CD4-positive, alpha-beta T cell treated with Interleukin-15 for 4 hours (primary cell): Measurements from ENCODE around the gene IL18R1.
A peak's percentile ranks its signal among the peaks of the same experiment; 100 is the strongest.

Experiments
- DNase-seq: peaks from one replicate; pipeline ENCODE4 v3.0.0-alpha.2; 2020; ENCODE audit warnings: low spot score

The IL18R1 gene, protein sequence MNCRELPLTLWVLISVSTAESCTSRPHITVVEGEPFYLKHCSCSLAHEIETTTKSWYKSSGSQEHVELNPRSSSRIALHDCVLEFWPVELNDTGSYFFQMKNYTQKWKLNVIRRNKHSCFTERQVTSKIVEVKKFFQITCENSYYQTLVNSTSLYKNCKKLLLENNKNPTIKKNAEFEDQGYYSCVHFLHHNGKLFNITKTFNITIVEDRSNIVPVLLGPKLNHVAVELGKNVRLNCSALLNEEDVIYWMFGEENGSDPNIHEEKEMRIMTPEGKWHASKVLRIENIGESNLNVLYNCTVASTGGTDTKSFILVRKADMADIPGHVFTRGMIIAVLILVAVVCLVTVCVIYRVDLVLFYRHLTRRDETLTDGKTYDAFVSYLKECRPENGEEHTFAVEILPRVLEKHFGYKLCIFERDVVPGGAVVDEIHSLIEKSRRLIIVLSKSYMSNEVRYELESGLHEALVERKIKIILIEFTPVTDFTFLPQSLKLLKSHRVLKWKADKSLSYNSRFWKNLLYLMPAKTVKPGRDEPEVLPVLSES

GRCh38 chr2:102355526-102356380, at the start of gene IL18R1:
Gene IL18R1 (plus strand): TSS chr2:102355796. CDS start chr2:102362661, 6,865 bp downstream.
- DNase-seq = peak; percentile 64

- DNase-seq = no peak
Observed at GRCh38 chr2:102306125-102306524, 49.5 kb upstream of the IL18R1 start.

- DNase-seq = no peak
Observed at GRCh38 chr2:102310964-102311640, 44.5 kb upstream of the IL18R1 start, which contains the start of gene IL1RL1. Gene IL1RL1 (plus strand): TSS chr2:102311563. CDS start chr2:102338265, 26,702 bp downstream.

GRCh38 chr2:102313025-102313424, 42.6 kb upstream of the IL18R1 start:
- no peak for DNase-seq

DNA sequence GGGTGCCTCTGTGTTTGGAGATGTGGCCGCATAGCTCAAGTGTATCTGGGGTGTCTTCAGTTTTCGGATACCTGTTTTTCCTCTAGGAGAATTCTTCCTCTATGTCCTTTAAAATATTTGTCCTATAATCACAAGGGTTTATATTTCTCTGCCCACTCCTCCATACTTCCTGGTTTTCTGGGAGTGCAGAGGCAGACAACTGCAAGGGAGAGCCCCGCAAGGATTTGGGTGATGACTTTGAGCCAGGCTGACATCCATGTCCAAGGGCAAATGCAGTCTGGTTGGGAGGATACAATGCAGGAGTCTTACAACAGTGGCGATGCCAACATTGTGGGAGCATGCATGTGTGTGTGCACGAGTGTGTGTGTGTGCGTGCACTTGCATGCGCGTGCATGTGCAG, 42.1 kb upstream of the IL18R1 start:
- DNase-seq = no peak

GRCh38 chr2:102313950-102314349, 41.6 kb upstream of the IL18R1 start:
- DNase-seq = no peak

DNA sequence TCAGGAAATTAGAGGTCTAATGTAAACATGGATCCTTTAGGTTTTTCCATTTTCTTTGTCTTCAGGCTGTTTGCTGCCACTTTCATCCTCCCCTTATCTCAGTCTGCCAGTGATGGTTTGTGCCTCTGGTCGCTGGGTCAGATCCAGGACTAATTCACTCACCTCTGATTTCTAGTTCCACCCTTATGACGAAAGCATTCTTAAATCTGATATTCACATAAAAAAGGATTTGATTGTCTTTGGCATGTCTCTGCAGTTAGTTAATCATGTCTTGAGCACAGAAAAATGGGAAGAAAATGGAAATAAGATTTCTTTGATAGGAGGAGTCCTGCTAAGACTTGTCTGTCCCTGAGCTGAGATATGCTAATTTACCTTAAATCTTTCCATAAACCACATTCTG, 39.7 kb upstream of the IL18R1 start:
- DNase-seq = no peak

DNA sequence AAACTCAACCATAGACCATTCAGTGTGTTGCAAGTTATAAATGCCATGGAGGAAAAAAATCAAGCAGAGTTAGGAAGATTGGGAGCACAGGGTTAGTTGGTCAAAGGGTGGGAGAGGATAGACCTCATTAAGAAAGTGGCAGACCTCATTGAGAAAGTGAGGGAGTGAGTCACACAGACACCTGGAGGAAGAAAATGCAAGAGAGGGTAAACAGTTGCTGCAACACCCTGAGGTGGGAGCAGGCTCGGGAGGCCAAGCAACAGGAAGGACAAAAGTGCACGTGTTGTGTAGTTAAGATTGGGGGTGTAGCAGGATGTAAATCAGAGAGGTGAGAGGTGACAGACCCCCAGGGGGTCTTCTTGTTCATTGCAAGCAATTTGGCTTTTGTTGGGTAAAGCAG, 37.9 kb upstream of the IL18R1 start:
- no peak for DNase-seq

DNA sequence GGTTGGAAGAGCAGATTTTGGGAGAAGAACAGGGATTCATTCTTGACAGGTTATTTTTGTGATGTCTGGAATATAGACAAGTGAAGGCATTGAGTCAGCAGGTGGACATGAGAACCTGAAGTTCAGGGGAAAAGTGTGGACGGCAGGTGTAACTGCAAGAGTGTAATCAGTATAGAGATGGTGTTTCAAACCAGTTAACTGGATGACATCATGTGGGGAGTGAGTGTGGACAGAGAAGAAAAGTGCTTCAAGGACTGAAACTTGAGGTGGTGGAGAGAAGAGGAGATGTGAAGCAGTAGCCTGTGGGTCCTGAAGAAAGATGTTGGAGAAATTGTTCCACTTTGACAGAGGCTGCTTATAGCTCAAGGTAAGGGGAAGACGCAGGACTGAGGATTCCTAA, 37.2 kb upstream of the IL18R1 start:
- DNase-seq = no peak

GRCh38 chr2:102321941-102322719, 33.5 kb upstream of the IL18R1 start:
- no peak for DNase-seq

DNA sequence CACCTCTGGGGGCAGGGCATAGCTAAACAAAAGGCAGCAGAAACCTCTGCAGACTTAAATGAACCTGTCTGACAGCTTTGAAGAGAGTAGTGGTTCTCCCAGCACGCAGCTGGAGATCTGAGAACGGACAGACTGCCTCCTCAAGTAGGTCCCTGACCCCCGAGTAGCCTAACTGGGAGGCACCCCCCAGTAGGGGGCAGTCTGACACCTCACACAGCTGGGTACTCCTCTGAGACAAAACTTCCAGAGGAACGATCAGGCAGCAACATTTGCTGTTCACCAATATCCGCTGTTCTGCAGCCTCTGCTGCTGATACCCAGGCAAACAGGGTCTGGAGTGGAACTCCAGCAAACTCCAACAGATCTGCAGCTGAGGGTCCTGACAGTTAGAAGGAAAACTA, 30.7 kb upstream of the IL18R1 start:
- DNase-seq = peak; percentile 20

DNA sequence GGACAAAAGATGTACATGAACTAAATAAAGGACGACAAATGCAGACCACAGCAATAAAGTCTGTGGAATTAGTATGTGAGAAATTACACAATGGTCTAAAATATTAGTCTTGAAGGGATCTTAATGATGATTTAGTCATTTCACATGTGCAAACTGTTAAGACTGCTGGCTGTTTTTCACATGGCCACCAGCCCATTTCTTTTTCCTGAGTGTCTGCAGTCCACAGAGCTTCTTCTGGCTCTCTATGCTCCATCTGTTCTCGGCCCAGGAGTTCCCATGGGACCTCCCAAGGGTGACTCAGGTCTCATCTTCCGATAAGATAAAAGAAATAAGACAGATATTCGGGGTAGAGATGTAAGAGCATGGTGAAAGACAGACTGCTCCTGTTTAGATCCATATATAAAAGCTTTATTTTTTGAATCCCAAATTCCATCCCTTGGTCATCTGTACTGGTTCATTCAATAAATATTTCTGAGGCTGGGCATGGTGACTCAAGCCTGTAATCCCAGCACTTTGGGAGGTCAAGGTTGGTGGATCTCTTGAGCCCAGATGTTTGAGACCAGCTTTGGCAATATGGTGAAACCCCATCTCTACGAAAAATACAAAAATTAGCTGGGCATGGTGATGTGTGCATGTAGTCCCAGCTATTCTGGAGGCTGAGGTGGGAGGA, 24.1 kb upstream of the IL18R1 start:
- DNase-seq = no peak

- no peak for DNase-seq
Observed at GRCh38 chr2:102334486-102334885, 21.1 kb upstream of the IL18R1 start.

GRCh38 chr2:102335871-102336366, 19.7 kb upstream of the IL18R1 start:
- DNase-seq = no peak

DNA sequence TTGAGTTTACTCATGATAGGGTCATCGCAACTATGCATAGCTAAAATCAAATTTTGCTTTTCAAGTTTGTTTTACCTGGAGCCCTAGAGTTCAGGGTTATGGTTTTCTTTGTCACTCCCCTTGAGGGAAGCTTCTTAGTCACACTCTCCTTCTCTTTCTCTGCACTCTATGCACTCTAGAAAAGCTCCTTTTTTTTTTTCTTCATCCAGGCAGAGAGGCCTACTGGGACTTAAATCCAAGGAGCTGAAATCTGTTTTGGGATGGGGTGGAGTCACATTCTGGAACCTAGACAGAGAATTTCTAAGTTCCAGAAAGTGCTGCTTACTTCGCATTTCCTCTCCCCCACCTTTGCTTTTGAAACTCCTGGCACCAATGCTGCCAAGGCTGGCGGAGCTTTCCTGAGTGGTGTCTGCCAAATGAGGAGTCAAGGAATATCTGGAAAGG, 19.1 kb upstream of the IL18R1 start:
- DNase-seq = no peak

DNA sequence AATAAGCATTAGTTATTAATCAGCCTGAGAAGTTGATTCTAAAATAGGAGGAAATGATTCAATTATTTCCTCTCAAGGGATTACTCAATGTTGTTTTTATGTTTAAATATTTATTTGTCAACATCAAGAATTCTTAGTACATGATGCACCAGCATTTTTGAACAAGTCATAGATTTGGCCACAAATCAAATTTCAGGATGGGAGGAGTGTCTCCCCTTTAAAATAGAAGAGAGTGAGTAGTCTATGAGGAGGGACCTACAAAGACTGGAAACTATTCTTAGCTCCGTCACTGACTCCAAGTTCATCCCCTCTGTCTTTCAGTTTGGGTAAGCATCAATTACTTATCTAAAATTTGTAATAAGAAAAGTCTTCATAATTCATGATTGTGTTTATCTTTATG, 18.6 kb upstream of the IL18R1 start:
- DNase-seq = no peak

DNA sequence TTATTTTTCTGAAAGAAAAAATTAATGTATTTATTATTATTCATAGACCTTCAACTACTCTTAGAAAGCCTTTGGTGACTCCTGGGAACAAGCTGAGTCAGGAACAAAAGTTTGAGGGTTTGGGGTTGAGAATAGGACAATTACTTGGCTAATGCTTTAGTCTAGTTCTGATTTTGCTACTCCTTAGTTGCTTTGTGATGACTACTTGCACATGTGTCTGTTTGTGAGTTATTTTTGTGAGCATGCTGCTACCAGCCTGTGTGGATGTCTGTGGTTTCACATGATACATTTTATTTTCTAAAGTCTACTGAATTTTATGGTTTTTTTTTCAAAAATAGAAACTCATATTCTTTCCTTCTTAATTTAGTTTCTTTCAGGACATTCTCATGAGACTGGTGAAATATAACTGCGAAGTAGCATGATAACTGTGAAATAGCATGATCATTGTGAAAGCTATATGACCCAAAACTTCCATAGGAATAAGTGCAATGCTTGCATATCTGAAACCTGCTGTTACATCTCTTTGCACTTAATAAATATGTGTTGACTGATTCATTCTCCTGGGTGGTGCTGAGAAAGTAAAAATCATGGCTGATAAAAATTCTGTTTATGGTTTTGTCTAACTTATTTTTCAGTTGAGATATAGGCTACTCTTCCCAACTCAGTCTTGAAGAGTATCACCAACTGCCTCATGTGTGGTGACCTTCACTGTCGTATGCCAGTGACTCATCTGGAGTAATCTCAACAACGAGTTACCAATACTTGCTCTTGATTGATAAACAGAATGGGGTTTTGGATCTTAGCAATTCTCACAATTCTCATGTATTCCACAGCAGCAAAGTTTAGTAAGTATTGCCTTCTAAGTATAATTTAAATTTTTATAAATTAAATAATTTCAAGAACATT, 17.9 kb upstream of the IL18R1 start:
- no peak for DNase-seq

DNA sequence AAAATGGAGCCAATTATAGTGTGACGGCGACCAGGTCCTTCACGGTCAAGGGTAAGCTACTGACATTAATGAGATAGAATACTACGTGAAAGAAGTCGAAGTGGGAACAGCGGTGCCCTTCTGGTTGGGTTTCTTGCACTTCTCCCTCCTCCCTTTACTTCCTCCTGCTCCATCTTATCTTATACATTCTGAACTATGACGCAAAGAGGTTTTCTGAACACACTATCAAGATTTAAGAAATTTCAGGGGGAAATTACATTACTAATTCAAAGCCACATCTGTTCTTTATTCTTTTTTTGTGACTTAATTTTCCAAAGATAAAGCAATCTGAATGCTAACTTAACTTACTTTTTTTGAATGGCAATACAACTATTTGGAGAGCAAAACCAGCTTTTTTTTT, 14.8 kb upstream of the IL18R1 start:
- no peak for DNase-seq

- no peak for DNase-seq
Observed at GRCh38 chr2:102342888-102343287, 12.7 kb upstream of the IL18R1 start.

DNA sequence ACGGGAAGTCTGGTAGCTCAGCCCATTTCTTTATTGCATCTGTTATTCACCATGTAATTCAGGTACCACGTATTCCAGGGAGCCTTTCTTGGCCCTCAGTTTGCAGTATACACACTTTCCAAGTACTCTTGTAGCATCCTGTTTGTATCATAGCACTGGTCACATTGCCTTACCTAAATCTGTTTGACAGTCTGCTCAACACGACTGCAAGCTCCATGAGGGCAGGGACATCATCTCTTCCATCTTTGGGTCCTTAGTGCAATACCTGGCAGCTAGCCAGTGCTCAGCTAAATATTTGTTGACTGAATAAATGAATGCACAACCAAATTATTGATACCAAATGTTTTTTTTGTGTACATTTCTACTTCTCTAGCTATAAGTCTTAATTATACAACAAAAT, 11.2 kb upstream of the IL18R1 start:
- DNase-seq = no peak
